H9 (cell line): ENCODE data around the gene CD3D. TPM values are rescaled to one million over a fixed set of nuclear protein-coding genes. Genes with fewer than 3 reads are reported as not detected.

Experiments used
- DNase-seq: peaks from one replicate; pipeline ENCODE4 v3.0.0-alpha.2; 2017
- H2AFZ ChIP-seq: one replicate; pipeline ENCODE4 v1.6.1; 2013; ENCODE audit warnings: mild to moderate bottlenecking, low read length, control low read depth, moderate library complexity
- H2AK5ac ChIP-seq: 2 replicates; pipeline ENCODE4 v1.6.1; 2013; ENCODE audit warnings: low read length, control low read depth, mixed read lengths; ENCODE audit not compliant: insufficient read length
- H2BK120ac ChIP-seq: one replicate; pipeline ENCODE4 v1.6.1; 2013; ENCODE audit warnings: low read depth, mild to moderate bottlenecking, low read length, control low read depth, inconsistent platforms; ENCODE audit not compliant: poor library complexity, severe bottlenecking
- H2BK12ac ChIP-seq: 2 replicates; pipeline ENCODE4 v1.6.1; 2013; ENCODE audit warnings: low read length, control low read depth, mixed read lengths, low read depth; ENCODE audit not compliant: insufficient read length
- H2BK15ac ChIP-seq: 2 replicates; pipeline ENCODE4 v1.6.1; 2013; ENCODE audit warnings: low read depth, low read length, control low read depth
- H2BK20ac ChIP-seq: one replicate; pipeline ENCODE4 v1.6.1; 2013; ENCODE audit warnings: low read depth, mild to moderate bottlenecking, low read length, control low read depth, inconsistent platforms; ENCODE audit not compliant: poor library complexity, severe bottlenecking
- H2BK5ac ChIP-seq: 2 replicates; pipeline ENCODE4 v1.6.1; 2013; ENCODE audit warnings: low read length, control low read depth, mixed read lengths; ENCODE audit not compliant: insufficient read length
- H3K14ac ChIP-seq: 2 replicates; pipeline ENCODE4 v1.6.1; 2013; ENCODE audit warnings: low read length, control low read depth; ENCODE audit not compliant: insufficient read depth
- H3K18ac ChIP-seq: 2 replicates; pipeline ENCODE4 v1.6.1; 2013; ENCODE audit warnings: low read depth, mild to moderate bottlenecking, mixed read lengths, low read length, control low read depth; ENCODE audit not compliant: insufficient read length
- H3K23ac ChIP-seq: 2 replicates; pipeline ENCODE4 v1.6.1; 2013; ENCODE audit warnings: low read length, control low read depth, mixed read lengths, low read depth; ENCODE audit not compliant: insufficient read length
- H3K23me2 ChIP-seq: 2 replicates; pipeline ENCODE4 v1.6.1; 2013; ENCODE audit warnings: low read depth, mild to moderate bottlenecking, mixed read lengths, low read length, control low read depth; ENCODE audit not compliant: insufficient read length, poor library complexity, severe bottlenecking
- H3K27ac ChIP-seq: 2 replicates; pipeline ENCODE4 v1.5.1; 2013; ENCODE audit warnings: low read length, control low read depth, mixed read lengths, low read depth; ENCODE audit not compliant: insufficient read length
- H3K27me3 ChIP-seq: 2 replicates; pipeline ENCODE4 v1.6.1; 2013; ENCODE audit warnings: low read length, control low read depth, inconsistent platforms; ENCODE audit not compliant: insufficient read depth
- H3K4ac ChIP-seq: 2 replicates; pipeline ENCODE4 v1.6.1; 2013; ENCODE audit warnings: low read depth, mild to moderate bottlenecking, control low read depth, inconsistent platforms, low read length, moderate library complexity
- H3K4me1 ChIP-seq: 2 replicates; pipeline ENCODE4 v1.6.1; 2013; ENCODE audit warnings: low read length, control low read depth, inconsistent platforms; ENCODE audit not compliant: insufficient read depth
- H3K4me2 ChIP-seq: 2 replicates; pipeline ENCODE4 v1.6.1; 2013; ENCODE audit warnings: low read length, control low read depth, mixed read lengths; ENCODE audit not compliant: insufficient read length, insufficient read depth
- H3K56ac ChIP-seq: 2 replicates; pipeline ENCODE4 v1.6.1; 2013; ENCODE audit warnings: low read depth, mild to moderate bottlenecking, mixed read lengths, low read length, control low read depth; ENCODE audit not compliant: insufficient read length
- H3K79me1 ChIP-seq: 2 replicates; pipeline ENCODE4 v1.6.1; 2013; ENCODE audit warnings: low read depth, mild to moderate bottlenecking, moderate library complexity, low read length, control low read depth, inconsistent platforms; ENCODE audit not compliant: insufficient read depth, poor library complexity, severe bottlenecking
- H3K79me2 ChIP-seq: 2 replicates; pipeline ENCODE4 v1.6.1; 2013; ENCODE audit warnings: low read length, control low read depth, inconsistent platforms; ENCODE audit not compliant: insufficient read depth
- H3K9ac ChIP-seq: 2 replicates; pipeline ENCODE4 v1.6.1; 2013; ENCODE audit warnings: low read length, control low read depth, mixed read lengths; ENCODE audit not compliant: insufficient read length; ENCODE audit errors: extremely low read depth
- H3K9me3 ChIP-seq: one replicate; pipeline ENCODE4 v1.6.1; 2013; ENCODE audit warnings: low read depth, low read length, inconsistent platforms; ENCODE audit not compliant: control insufficient read depth
- H3T11ph ChIP-seq: one replicate; pipeline ENCODE4 v1.6.1; 2013; ENCODE audit warnings: mild to moderate bottlenecking, low read length, control low read depth, inconsistent platforms
- H4K20me1 ChIP-seq: one replicate; pipeline ENCODE4 v1.6.1; 2013; ENCODE audit not compliant: control insufficient read depth, insufficient read length, insufficient read depth
- H4K5ac ChIP-seq: 2 replicates; pipeline ENCODE4 v1.6.1; 2013; ENCODE audit warnings: low read depth, mild to moderate bottlenecking, mixed read lengths, low read length, control low read depth; ENCODE audit not compliant: insufficient read length
- H4K8ac ChIP-seq: replicated peaks from 2 replicates; pipeline ENCODE4 v1.6.1; 2013; ENCODE audit warnings: low read length, control low read depth, mixed read lengths, low read depth; ENCODE audit not compliant: insufficient read length
- H4K91ac ChIP-seq: 2 replicates; pipeline ENCODE4 v1.6.1; 2013; ENCODE audit warnings: low read depth, mild to moderate bottlenecking, moderate library complexity, mixed read lengths, low read length, control low read depth; ENCODE audit not compliant: insufficient read length
- H3K27ac Mint-ChIP-seq, 3 experiments: 2 replicates in 2 of 3; 3 replicates in 1 of 3; pipeline ENCODE4 v1.8.0; 2020 to 2021; ENCODE audit warnings: mixed read lengths in 3 of 3, mild to moderate bottlenecking in 1 of 3, moderate library complexity in 1 of 3
- H3K27me3 Mint-ChIP-seq: 2 replicates; pipeline ENCODE4 v1.8.0; 2021; ENCODE audit warnings: low read depth, mild to moderate bottlenecking, moderate library complexity, mixed read lengths
- H3K36me3 Mint-ChIP-seq, 3 experiments: 2 replicates in 2 of 3; 3 replicates in 1 of 3; pipeline ENCODE4 v1.8.0; 2020 to 2021; ENCODE audit warnings: low read depth in 3 of 3, mixed read lengths in 3 of 3; ENCODE audit not compliant: insufficient read depth in 1 of 3
- H3K4me1 Mint-ChIP-seq, 2 experiments: 2 replicates each; pipeline ENCODE4 v1.8.0; 2020; ENCODE audit warnings: mixed read lengths in 2 of 2
- H3K4me3 Mint-ChIP-seq, 2 experiments: 2 replicates in 1 of 2; 3 replicates in 1 of 2; pipeline ENCODE4 v1.8.0; 2020 to 2021; ENCODE audit warnings: mild to moderate bottlenecking in 2 of 2, mixed read lengths in 2 of 2, moderate library complexity in 1 of 2
- H3K9me3 Mint-ChIP-seq, 2 experiments: 2 replicates in 1 of 2; 3 replicates in 1 of 2; pipeline ENCODE4 v1.8.0; 2020; ENCODE audit warnings: mild to moderate bottlenecking in 2 of 2, mixed read lengths in 2 of 2, moderate library complexity in 1 of 2
- CTCF ChIP-seq: fragments of 200-600 bp; sonication (generic); conservative IDR thresholded peaks from 3 replicates; pipeline ENCODE4 v1.8.0; 2021; ENCODE audit warnings: antibody characterized with exemption, mild to moderate bottlenecking
- WGBS: extraction: QIAGEN DNeasy Blood & Tissue Kit; methylation state at CpG from one replicate; pipeline ENCODE4 v1.1.7; 2013; ENCODE audit warnings: missing lambda C conversion rate, low lambda C conversion rate, mixed read lengths; ENCODE audit not compliant: insufficient read length; ENCODE audit errors: extremely low coverage; 5-methylcytosine and 5-hydroxymethylcytosine counted together
- total RNA-seq: library from RNA; stranded (reverse); gene quantifications from 2 replicates; pipeline ENCODE4 v1.2.1, GENCODE V29; 2021

CD3D gene
- total RNA-seq, 1 experiment from 2014 or later, result not detected

- no peak overlapping the region for H3K18ac ChIP-seq
- TF ChIP-seq CTCF, result no peak
- no peak overlapping the region for H3K27ac ChIP-seq
- DNase-seq, result no peak
- no peak overlapping the region for H4K8ac ChIP-seq
- no peak overlapping the region for H3K4ac ChIP-seq
- no peaks in the 10 kb centered on the region for H3K79me2 ChIP-seq
- Mint-ChIP-seq H3K4me3 (no peak overlapping the region; a peak in 1 of 5 replicates), H3K9me3 (no peaks in the 10 kb centered on the region), H3K27ac (no peak overlapping the region; a peak in 1 of 7 replicates), H3K36me3 (no peaks in the 10 kb centered on the region), H3K4me1 (peaks cover 3 to 4% of the 10 kb centered on the region in 2 experiments), H3K27me3 (peaks cover 36% of the 10 kb centered on the region)
- no peaks in the 10 kb centered on the region for H3K27me3 ChIP-seq
- H2BK120ac ChIP-seq, result no peak overlapping the region
- H2BK5ac ChIP-seq, result no peak overlapping the region
- no peaks in the 10 kb centered on the region for H4K20me1 ChIP-seq
- H2AK5ac ChIP-seq, result no peak overlapping the region
- no CpG with 5 or more reads among the region's 8 CpGs for WGBS
- H3K9me3 ChIP-seq, result no peaks in the 10 kb centered on the region
- H2BK12ac ChIP-seq, result no peak overlapping the region
- no peak overlapping the region for H3K4me2 ChIP-seq
- H3K56ac ChIP-seq, result no peak overlapping the region
- H4K91ac ChIP-seq, result no peak overlapping the region
- H2BK15ac ChIP-seq, result no peak overlapping the region
- no peaks in the 10 kb centered on the region for H3K79me1 ChIP-seq
- H3K14ac ChIP-seq, result no peak overlapping the region
- no peak overlapping the region for H3T11ph ChIP-seq
- no peaks in the 10 kb centered on the region for H3K23me2 ChIP-seq
- peak overlapping the region; percentile 23 for H2AFZ ChIP-seq
- H4K5ac ChIP-seq, result no peak overlapping the region
- no peaks in the 10 kb centered on the region for H3K4me1 ChIP-seq
- H3K23ac ChIP-seq, result no peak overlapping the region
- H3K9ac ChIP-seq, result no peak overlapping the region
- H2BK20ac ChIP-seq, result no peak overlapping the region
These were observed 36.8 kb downstream of the CD3D start for GRCh38 chr11:118305726-118306125.
